Measurements from ENCODE around the gene COQ8B.

Gene COQ8B

DNA sequence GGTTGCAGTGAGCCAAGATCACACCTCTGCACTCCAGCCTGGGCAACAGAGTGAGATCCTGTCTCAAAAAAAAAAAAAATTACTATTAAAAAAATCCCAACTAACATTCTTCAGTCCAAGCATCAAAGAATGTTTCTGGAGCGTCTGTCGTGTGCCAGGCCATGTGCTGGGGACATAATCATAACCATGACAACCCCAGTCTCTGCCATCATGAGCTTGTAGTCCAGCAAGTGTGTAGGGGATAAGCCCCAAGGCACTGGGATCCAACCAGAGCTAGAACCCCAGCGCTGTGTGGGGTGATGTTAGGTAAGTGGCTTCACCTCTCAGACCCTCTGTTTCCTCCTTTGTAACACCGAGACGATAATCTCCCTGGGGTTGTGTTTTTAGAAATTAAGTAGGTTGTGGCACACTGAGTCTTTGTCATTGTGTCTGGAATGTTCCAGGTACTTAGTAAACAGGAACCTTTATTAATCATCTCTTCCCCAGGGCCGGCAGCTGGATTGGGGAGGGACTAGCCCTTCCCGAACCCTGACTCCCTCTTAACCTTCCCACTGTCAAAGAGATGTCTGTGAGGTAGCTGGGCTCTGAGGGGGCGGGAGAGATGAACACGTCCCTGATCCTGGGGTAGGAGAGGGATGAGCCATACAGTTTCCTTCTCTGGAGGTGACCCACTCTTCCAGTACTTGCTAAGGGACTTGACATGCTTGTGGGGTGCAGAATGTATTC lies 5.4 kb upstream of the COQ8B start:
- no peak overlapping the region for H3K4me3 ChIP-seq (ENCODE audit: low read depth, low read length)
- no peak for DNase-seq (ENCODE audit: low read depth)
- no peak for TF ChIP-seq POLR2A (IDR thresholded peaks at IDR 0.05; ENCODE audit: extremely low read depth, insufficient read length)
- TF ChIP-seq, protein P1, sequence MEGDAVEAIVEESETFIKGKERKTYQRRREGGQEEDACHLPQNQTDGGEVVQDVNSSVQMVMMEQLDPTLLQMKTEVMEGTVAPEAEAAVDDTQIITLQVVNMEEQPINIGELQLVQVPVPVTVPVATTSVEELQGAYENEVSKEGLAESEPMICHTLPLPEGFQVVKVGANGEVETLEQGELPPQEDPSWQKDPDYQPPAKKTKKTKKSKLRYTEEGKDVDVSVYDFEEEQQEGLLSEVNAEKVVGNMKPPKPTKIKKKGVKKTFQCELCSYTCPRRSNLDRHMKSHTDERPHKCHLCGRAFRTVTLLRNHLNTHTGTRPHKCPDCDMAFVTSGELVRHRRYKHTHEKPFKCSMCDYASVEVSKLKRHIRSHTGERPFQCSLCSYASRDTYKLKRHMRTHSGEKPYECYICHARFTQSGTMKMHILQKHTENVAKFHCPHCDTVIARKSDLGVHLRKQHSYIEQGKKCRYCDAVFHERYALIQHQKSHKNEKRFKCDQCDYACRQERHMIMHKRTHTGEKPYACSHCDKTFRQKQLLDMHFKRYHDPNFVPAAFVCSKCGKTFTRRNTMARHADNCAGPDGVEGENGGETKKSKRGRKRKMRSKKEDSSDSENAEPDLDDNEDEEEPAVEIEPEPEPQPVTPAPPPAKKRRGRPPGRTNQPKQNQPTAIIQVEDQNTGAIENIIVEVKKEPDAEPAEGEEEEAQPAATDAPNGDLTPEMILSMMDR (IDR thresholded peaks at IDR 0.05; ENCODE audit: low read depth, low read length), result no peak
- no peak for TF ChIP-seq MYC (IDR thresholded peaks at IDR 0.05; ENCODE audit: low read depth, low read length)
- TF ChIP-seq MAX (IDR thresholded peaks at IDR 0.05; ENCODE audit: low read depth, low read length), result no peak

DNA sequence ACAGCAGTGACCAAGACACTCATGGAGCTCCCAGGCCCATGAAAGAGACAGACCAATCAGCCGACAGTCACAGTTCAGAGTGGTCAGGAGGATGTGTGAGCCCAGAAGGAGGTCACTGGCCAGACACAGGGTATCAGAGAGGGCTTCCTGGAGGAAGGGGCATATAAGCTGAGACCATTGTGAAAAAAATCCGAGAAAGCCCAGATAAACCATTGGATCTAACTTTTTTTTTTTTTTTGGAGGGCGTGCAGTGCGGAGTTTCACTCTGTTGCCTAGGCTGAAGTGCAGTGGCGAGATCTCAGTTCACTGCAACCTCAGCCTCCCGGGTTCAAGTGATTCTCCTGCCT lies 4.4 kb upstream of the COQ8B start:
- no peak for DNase-seq (ENCODE audit: low read depth)
- TF ChIP-seq MAX (IDR thresholded peaks at IDR 0.05; ENCODE audit: low read depth, low read length), result no peak
- TF ChIP-seq, protein P1 (IDR thresholded peaks at IDR 0.05; ENCODE audit: low read depth, low read length), result no peak
- no peak for TF ChIP-seq MYC (IDR thresholded peaks at IDR 0.05; ENCODE audit: low read depth, low read length)
- no peak for TF ChIP-seq POLR2A (IDR thresholded peaks at IDR 0.05; ENCODE audit: extremely low read depth, insufficient read length)
- H3K4me3 ChIP-seq (ENCODE audit: low read depth, low read length), result no peak overlapping the region

GRCh38 chr19:40719414-40719894 lies 2.8 kb upstream of the COQ8B start:
- no peak for DNase-seq (ENCODE audit: low read depth)
- TF ChIP-seq MYC (IDR thresholded peaks at IDR 0.05; ENCODE audit: low read depth, low read length), result no peak
- TF ChIP-seq, protein P1 (IDR thresholded peaks at IDR 0.05; ENCODE audit: low read depth, low read length), result no peak
- no peak for TF ChIP-seq MAX (IDR thresholded peaks at IDR 0.05; ENCODE audit: low read depth, low read length)
- no peak for TF ChIP-seq POLR2A (IDR thresholded peaks at IDR 0.05; ENCODE audit: extremely low read depth, insufficient read length)
- H3K4me3 ChIP-seq (ENCODE audit: low read depth, low read length), result no peak overlapping the region

- DNase-seq (ENCODE audit: low read depth), result no peak
- TF ChIP-seq POLR2A (IDR thresholded peaks at IDR 0.05; ENCODE audit: extremely low read depth, insufficient read length) (no peak), MYC (IDR thresholded peaks at IDR 0.05; ENCODE audit: low read depth, low read length) (no peak), MAX (IDR thresholded peaks at IDR 0.05; ENCODE audit: low read depth, low read length) (no peak)
- TF ChIP-seq, protein P1 (IDR thresholded peaks at IDR 0.05; ENCODE audit: low read depth, low read length), result no peak
- peak overlapping the region; percentile 70 for H3K4me3 ChIP-seq (ENCODE audit: low read depth, low read length)
These were observed 2.2 kb upstream of the COQ8B start for GRCh38 chr19:40718774-40719391.

- DNase-seq (ENCODE audit: low read depth), result no peak
- TF ChIP-seq MAX (IDR thresholded peaks at IDR 0.05; ENCODE audit: low read depth, low read length) (no peak), MYC (IDR thresholded peaks at IDR 0.05; ENCODE audit: low read depth, low read length) (no peak), POLR2A (IDR thresholded peaks at IDR 0.05; ENCODE audit: extremely low read depth, insufficient read length) (no peak)
- TF ChIP-seq, protein P1 (IDR thresholded peaks at IDR 0.05; ENCODE audit: low read depth, low read length), result no peak
- peak overlapping the region; percentile 70 for H3K4me3 ChIP-seq (ENCODE audit: low read depth, low read length)
These were observed 1.4 kb upstream of the COQ8B start for GRCh38 chr19:40717880-40718773.
